ENCODE data around the gene ABCD3.
"Not testable (repeated sequence)": the region's sequence is repeated elsewhere in the genome, so short reads cannot be mapped to it uniquely, and the experiment has no call there.

Gene ABCD3

GRCh38 chr1:94560333-94560732, 142.1 kb downstream of the ABCD3 start:
- peak; percentile 40 for DNase-seq (ENCODE audit: low read depth, low spot score)
- TF ChIP-seq CTCF (IDR thresholded peaks at IDR 0.05; ENCODE audit: low read depth, low read length): no peak
- H3K4me3 ChIP-seq (ENCODE audit: low read depth, low read length): no peak overlapping the region
- in situ Hi-C loops (cut with HindIII; ENCODE audit: low sequenced_read_pairs): no loop called here

- DNase-seq (ENCODE audit: low read depth, low spot score): no peak
- no peak overlapping the region for H3K4me3 ChIP-seq (ENCODE audit: low read depth, low read length)
- TF ChIP-seq CTCF (IDR thresholded peaks at IDR 0.05; ENCODE audit: low read depth, low read length): no peak
- in situ Hi-C loops (cut with HindIII; ENCODE audit: low sequenced_read_pairs): no loop called here
Observed at GRCh38 chr1:94562519-94563260, 144.5 kb downstream of the ABCD3 start.

GRCh38 chr1:94565901-94566300, 147.7 kb downstream of the ABCD3 start:
- in situ Hi-C loops (cut with HindIII; ENCODE audit: low sequenced_read_pairs): no loop called here
- TF ChIP-seq CTCF (IDR thresholded peaks at IDR 0.05; ENCODE audit: low read depth, low read length): no peak

GRCh38 chr1:94566436-94566835, 148.2 kb downstream of the ABCD3 start:
- DNase-seq (ENCODE audit: low read depth, low spot score); in situ Hi-C loops (cut with HindIII; ENCODE audit: low sequenced_read_pairs); H3K4me3 ChIP-seq (ENCODE audit: low read depth, low read length): not testable (repeated sequence)

More at GRCh38 chr1:94565901-94566300, 147.7 kb downstream of the ABCD3 start:
- no peak for DNase-seq (ENCODE audit: low read depth, low spot score)
- no peak overlapping the region for H3K4me3 ChIP-seq (ENCODE audit: low read depth, low read length)

GRCh38 chr1:94567975-94568607, 149.9 kb downstream of the ABCD3 start:
- DNase-seq (ENCODE audit: low read depth, low spot score); H3K4me3 ChIP-seq (ENCODE audit: low read depth, low read length); in situ Hi-C loops (cut with HindIII; ENCODE audit: low sequenced_read_pairs): not testable (repeated sequence)

Measured in astrocyte of the spinal cord (primary cell).